Fibroblast of skin of back (primary cell): Measurements from ENCODE around the gene ALG1.
"Not testable (repeated sequence)": the region's sequence is repeated elsewhere in the genome, so short reads cannot be mapped to it uniquely, and the experiment has no call there.

Source experiments
- DNase-seq: peaks from one replicate; pipeline ENCODE4 v3.0.0-alpha.2; 2013

ALG1 gene

DNA sequence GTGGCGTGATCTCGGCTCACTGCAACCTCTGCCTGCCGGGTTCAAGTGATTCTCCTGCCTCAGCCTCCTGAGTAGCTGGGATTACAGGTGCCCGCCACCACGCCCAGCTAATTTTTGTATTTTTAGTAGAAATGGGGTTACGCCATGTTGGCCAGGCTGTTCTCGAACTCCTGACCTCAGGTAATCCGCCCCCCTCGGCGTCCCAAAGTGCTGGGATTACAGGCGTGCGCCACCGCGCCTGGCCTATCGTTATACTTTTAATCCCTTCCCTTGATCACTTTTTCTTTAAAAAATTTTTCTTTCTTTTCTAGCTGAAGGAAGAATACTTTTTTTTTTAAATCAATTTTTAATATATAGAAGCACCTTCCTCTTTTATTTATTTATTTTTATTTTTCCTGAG, 2.1 kb downstream of the ALG1 start:
- not testable (repeated sequence) for DNase-seq

DNA sequence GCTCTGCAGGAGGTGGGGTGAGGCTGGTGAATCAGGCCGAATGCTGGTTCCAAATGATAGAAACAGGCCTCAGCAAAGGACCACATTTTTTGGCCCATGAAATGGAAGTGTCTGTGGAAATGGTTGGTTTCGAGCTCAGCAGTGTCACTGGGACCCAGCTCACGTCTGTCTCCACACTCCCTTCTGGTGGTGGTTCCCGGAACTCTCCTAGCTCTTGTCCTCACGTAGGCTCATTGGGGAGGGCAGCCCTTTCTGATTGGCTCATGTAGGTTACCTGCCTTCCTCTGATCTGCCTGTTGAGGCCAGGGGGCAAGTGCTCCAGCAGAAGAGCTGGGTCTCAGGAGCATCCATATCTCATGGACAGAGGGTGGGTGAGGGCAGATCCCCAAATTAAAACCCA, 4.0 kb downstream of the ALG1 start:
- DNase-seq, result no peak

DNA sequence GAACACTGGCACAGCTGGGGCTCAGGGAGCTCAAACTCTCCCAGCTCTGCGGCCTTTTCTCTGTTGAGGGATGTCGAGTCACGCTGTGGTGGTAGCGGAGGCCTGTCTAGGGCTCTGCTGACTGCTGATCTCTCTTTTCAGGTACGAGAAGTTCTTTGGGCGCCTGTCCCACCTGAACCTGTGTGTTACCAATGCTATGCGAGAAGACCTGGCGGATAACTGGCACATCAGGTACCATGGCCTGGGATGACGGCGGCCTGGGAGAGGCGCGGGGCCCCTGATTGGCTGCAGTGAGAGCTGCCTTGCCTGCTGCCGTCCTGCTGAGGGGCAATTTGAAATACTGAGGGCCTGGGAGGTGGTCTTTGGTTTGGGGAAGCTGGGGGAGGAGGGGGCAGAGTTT, 5.7 kb downstream of the ALG1 start:
- no peak for DNase-seq

DNA sequence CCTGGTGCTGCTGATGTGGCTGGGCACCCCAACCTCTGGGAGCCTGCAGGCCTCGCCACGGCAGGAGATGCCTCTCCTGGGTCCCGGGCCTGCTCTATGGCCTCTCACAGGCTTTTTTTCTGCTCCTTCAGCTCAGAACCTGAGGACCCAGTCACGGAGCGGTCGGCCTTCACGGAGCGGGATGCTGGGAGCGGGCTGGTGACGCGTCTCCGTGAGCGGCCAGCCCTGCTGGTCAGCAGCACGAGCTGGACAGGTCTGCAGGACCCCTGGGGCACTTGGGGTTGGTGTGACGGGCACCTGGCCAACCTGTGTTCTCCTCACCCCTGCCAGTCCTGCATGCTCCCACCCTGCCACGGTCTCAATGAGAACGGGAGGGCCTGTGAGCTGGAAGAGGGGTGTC, 7.0 kb downstream of the ALG1 start:
- DNase-seq, result no peak

DNA sequence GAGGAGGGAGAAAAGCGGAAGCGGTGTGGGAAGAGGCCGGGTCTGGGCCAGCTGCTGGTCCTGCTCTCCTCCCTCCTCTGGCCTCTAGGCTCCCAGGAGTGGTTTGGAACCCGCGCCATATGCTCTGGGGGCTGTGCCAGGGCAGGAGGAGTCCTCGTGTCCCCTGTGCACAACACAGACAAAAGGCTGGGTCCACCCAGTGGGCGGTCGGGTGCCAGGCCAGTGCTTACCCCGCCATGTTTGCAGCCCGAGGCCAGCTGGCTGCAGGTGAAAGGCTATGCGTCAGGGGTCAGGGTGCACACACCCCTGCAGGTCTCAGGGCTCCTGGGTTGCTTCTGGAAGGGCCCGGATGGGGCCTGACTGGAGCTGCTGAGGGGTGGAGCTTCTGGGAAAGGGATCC, 8.8 kb downstream of the ALG1 start:
- DNase-seq, result not testable (repeated sequence)

DNA sequence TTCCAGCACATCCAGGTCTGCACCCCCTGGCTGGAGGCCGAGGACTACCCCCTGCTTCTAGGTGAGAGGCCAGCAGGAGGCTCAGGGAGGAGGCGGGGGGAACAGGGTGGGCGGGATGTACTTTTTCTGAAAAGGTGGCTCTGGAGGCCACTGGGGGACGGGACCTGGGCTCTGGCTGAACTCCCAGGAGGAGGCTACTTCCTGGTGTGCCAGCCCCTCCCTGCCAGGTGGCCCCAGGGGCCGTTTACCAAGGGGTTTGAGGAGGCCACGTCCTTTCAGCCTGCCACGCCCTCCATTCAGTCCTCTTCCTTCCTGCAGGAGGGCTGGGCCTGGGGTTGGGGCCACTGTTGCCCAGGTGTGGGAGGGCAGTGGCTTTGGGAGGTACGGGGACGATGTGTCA, 9.4 kb downstream of the ALG1 start:
- not testable (repeated sequence) for DNase-seq

DNA sequence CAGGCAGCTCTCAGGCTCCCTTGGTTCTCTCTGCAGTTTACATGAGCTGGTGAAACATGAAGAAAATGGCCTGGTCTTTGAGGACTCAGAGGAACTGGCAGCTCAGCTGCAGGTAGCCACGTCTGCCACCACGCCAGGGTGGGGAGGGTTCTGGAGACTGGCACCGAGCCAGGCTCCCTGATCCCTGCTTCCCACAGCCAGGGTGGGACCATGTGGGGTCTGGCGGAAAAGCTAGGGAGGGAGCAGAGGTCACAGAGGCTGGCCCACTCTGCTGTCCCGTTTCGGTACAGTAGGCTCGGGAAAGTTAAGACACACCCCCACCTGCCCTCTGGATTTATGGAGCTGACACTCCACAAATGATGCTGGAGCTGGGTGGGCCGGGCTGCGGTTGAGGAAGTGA, 12.0 kb downstream of the ALG1 start:
- DNase-seq, result not testable (repeated sequence)

DNA sequence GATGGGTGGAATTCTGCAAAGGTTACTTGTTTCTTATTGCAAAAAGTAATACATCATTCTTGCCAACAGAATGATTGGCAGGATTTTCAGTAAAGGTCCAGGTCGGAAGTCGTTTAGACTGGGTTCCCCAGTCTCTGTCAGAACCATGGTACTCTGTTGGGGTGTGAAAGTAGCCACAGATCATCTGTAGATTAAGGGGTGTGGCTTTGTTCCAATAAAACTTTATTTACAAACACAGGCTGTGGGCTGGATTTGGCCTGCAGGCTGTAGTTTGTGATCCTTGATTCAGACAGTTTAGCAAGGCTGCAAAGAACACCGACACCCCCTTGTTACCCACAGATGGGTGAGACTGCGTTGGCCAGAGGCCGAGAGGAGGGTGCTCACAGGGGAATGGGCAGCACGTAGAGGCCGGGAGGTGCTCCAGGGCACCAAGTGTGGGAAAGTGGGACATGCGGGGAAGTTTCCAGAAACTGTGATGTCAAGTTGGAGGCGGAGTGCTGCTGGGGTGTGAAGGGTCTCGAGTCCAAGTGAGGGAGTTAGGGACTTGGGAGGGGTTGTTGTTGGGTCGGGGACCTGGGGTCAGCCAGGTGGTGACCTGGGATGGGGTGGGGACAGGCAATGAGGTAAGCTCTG, 12.6 kb downstream of the ALG1 start:
- not testable (repeated sequence) for DNase-seq

DNA sequence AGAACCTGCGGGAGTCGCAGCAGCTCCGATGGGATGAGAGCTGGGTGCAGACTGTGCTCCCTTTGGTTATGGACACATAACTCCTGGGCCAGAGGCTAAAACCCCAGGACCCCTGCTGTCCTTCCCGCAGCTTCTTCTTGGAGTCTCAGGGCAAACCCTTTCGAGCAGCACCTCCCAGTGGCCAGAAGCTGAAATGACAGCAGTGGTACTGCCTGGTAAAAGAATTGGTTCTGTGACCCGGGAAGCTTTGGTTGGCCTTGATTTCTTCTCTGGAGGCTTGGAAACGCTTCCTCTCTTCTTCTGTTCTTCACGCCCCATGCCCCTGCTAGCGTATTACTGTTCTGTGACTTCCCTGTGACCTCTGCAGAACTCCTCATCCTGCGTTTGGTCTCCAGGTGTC, 13.2 kb downstream of the ALG1 start:
- peak; percentile 41 for DNase-seq

DNA sequence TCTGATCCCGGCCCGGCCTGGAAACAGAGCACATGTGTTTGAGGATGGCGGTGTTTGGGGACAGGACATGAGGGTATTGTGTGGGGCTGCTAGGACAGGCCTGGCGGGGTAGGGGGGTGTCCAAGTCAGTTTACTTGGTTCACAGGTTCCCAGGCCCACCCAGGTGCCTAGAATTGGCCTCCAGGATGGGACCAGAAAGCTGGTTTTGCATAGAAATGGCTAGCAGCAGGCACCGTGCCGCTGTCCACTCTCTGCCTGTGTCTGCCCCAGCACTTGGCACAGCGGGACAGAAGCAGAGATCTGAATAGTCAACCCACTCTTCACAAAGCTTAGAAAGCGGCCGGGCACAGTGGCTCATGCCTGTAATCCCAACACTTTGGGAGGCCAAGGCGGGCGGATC, 14.1 kb downstream of the ALG1 start:
- not testable (repeated sequence) for DNase-seq

DNA sequence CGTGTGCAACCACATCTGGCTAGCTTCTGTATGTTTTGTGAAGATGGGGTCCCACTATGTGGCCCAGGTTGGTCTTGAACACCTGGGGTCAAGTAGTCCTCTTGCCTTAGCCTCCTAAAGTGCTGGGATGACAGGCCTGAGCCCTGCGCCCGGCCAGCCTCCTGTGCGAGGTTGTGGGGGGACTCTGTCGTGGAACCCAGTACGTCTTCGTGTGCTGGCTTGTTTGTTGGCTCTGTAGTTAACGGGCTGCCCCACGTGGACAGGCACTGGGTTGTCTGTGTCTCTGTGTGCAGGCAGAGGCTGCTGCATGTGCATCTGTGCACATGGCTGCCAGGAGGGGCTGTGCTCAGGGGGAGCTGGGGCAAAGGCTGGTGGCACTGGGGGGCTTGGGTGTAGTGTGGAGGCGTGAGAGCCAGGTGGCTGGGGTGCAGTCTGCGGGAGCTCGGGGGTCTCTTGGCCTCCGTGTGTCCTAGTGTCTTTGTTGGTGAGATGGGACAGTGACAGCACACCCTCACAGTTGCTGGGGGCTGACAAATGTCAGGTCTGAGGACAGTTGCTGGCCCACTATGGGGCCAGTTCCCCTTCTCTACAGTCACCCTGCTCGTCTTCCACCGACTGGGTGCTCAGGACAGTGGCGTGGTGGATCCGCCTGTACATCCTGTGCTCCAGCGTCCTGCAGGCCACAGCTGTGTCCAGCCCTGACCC, 16.6 kb downstream of the ALG1 start:
- not testable (repeated sequence) for DNase-seq

DNA sequence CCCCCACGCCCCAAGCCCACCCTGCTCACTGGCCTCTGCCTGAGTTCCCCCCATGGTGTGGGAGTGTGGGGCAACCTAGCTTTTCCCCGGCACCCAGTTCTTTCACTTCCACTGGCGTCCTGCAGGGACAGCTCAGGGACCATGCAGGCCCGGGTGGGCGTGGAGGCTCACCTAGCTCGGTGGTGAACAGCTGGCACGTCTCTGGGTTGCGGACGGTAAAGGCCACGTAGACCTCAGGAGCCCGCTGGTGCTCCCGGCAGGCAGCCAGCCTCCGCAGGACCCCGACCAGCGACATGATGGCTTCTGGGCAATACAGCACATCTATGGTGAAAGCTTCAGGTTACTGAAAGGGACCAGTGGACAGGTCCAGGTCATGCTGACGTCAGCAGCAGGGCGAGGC, 17.3 kb downstream of the ALG1 start:
- not testable (repeated sequence) for DNase-seq

DNA sequence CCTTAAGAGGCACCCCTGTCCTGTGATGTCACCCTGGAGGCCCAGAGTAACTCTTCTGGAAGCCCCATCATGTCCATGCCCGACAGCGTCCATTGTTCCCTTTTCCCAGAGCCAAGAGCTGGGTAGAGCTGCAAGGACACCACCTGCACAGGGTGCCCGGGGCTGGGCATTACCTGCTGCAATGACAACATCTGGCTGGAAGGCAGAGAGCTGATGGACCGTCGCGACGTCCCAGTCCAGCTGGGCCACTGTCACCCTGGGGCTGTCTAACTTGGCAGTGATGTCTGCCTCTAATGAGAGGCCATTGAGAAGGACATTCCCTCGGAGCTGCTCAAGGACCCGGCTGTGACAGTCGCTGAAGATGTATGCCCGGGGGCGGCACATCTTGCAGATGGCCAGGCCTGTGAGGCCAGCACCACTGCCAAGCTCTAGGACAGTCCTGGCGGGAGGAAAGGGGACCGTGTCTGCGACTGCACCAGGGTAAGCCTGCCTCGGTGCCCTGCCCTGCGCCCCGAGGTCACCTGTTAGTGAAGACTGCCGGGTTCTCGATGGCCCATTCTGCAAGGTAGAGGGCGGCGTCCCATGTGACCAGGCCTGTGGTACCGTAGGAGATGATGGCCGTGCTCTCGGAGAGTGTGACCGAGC, 18.4 kb downstream of the ALG1 start:
- DNase-seq, result not testable (repeated sequence)

DNA sequence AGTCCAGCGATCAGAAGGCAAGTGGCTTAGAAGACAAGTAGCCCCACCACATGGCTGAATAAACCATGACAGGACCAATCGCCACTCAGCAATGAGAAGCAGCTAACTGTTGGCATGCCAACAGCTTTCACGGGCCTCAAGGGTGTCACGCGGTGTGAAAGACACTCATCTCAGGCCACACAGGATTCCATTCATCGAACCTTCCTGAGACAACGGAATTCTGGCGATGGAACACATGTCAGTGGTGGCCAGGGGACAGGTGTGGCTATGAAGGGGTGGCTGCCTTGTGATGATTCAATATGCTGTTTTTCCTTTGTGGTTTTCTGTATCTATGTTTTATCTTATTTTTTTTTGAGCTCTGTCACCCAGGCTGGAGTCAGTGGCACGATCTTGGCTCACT, 18.9 kb downstream of the ALG1 start:
- peak; percentile 12 for DNase-seq

DNA sequence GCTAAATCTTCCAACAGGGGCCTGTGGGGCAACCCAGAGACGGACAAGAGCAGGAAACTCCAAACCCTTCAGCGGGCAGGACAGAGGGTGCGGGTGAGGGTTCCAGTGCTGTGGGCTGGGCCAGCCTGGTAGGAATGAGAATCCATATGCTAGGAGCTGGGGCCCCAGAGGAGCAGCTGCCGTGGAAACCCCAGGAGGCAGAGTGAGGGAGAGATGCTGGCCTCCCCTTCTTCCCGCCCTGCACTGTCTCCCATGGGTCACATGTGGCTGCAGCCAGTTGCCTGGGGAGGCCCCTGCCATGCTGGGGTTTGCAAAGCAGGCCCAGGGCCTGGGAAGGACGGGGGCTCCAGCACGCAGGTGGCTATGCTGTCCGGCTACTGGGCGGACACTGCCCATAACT, 21.4 kb downstream of the ALG1 start:
- DNase-seq, result not testable (repeated sequence)

DNA sequence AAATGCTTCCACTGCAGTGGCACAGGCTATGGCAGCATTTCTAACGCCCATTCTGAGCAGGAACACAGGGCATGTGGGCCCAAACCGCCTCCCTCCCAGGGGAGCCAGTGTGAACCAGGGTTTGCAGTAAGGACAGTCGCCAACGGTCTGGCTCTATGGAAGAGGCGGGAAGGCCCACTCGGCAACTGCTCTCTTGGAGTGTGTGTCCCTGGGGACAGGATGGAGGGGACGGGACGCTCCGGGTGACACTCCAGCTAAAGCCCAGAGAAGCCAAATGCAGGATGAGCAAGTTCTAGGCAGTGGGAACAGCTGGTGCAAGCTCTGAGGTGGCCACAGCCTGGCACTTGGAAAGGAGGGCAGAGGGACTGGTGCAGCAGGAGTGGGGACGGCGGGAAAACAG, 22.1 kb downstream of the ALG1 start:
- DNase-seq, result not testable (repeated sequence)

DNA sequence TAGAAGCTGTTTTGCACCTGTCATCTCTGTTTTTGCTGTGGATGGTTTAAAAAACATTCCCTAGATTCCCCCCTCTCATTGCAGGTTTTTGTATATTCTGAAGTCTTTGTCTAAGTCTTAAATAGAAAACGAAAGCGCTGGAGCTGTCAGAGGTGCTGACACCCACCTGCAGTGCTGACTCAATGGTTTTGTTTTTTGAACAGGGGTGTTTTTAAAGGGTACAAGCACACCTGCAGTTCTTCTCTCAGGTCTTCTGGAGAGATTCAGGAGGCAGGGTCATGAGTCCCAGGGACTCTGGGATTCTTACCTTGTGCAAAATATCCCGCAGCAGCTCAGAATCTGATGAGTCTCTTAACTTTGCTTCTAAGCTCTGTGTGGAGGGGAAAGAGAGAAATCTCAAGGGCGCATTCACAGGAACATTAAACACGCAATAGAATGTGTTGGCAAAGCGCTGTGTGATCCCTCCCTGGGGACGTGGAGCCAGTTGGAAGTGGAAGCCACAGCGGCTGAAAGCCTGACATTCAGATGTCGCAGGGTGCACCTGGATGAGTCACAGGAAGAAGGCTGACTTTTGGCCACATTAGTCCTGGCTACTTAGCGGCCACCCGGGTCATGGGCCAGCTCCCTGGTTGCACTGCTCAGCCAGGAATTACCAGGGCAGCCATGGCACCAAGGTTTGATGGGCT, 23.6 kb downstream of the ALG1 start:
- not testable (repeated sequence) for DNase-seq

DNA sequence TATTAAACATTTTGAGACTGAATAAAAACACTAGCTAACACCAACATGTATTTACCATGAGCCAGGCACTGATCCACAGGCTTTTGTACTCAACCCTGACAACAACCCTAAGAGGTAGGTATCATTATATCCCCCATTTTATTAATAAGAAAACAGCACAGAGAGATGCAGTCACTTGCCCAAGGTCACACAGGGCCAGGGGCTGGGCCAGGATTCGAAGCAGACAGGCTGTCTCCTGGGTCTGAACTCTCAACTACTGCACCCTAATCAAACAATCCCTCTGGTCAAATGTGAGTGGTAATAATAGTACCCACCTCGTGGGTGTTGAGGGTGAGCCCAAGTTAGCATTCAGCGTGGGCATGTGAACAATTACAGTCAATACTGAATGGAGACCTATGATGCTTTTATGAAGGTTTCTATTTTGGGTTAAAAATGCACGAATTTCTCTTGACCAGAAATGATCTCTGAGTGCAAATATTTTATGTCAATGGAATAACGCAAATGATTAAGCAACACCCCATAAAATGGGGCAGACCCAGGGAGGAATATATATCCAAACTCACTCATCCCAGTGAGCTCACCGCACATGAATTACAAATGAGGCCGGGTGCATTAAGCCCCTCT, 24.9 kb downstream of the ALG1 start:
- not testable (repeated sequence) for DNase-seq

DNA sequence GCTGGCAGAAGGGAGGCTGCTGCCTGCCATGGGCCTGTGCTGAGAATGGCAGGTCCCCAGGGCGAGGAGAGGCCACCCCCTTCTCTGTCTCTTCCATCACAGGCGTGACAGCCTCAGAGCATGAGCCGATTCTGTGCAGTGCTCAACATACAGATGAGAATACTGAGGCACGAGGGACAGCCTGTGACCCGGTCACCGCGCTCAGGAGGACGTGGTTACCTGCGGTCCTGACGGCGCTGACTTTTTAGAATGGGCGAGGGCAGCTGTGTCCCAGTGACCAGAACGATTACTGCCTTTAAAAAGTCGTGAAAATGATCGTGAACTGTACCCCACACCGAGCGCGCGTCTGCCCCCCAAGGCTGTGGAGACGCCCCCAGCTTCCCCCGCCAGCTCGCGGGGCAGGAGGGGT, 25.4 kb downstream of the ALG1 start:
- peak; percentile 27 for DNase-seq

DNA sequence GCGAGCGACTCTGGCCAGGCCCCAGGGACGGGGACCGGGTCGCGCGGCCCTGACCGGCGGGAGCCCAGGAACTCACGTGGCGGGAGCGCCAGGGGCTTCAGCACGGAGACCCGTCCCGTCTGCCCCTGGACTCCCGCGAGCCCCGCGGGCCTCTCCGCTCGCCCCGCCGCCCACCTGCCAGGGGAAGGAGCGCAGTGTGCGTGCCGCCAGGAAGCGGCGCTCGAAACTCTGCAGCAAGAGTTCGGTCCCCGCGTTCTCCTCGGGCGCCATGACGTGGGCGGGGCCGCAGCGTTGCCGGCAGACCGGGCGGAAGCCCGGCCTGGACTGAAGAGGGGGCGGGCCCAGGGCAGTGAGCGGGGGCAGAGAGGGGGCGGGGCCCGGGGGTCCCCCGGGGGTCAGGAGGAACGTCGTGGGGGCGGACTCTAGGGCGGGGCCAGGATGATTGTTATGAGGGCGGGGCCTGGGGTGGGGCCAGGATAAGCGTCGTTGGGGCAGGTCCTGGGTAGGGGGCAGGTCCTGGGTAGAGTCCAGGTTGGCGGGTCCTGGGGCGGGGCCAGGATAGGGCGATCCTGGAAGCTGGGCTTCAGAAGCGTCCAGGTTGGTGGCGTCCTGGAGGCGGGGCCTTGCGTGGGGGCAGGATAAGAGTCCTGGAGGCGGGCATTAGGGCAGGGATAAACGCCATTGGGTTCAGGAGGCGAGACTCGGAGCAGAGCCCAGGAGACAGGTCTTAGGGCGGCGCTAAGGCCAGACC, 26.0 kb downstream of the ALG1 start, which contains the start of gene EEF2KMT:
Gene EEF2KMT, minus strand, starts transcription at position 326 of the 751 bp plus-strand sequence. Its CDS starts 56 bp downstream, at position 270.
- peak; percentile 99 for DNase-seq

DNA sequence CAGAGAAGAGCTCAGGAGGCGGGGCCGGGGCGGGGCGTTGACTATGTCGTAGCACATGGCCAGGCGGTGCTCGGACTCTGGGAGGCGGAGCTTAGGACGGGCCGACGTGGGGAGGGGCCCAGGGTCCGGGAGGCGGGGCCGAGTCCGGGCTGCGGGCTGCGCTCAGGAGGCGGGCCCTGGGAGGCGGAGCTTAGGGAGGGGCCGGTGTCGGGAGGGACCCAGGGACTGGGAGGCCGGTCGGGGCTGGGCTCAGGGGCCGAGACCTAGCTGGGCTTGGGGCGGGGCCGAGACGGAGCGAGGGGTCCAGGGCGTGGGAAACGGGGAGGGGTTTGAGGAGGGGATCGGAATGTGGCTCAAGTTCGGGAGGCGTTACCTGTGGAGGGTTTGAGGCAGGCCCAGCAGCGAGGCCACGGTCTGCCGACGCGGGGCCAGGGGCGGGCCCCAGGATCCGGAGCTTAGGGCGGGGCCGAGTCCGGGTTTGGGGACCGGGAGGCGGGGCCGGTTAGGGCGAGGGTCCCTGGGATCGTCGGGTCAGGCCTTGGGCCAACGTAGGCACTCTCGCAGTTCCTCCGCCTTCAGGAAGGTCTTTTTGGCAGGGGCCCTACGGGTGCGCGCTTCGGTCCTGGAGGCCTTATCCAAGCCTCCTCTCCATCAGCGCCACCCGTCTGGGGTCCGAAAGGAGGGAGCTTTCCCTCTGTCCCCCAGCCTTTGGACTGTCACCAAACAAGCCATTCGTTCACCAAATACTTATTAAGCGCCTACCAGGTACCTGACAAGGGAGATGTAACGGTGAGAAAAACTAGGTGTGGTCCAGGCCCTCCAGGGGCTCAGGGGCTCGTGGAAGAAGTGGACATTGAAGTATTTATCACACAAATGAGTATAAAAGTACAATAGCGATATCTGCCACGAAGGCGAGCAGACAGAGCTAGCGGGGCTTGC, 26.8 kb downstream of the ALG1 start:
- DNase-seq, result peak; percentile 66
